ENCODE results near the gene ARSJ.

ARSJ gene

GRCh38 chr4:113990886-113991285 lies 11.4 kb upstream of the ARSJ start:
- in situ Hi-C loops (cut with MboI; ENCODE audit: low sequenced_read_pairs) = no loop called here

DNA sequence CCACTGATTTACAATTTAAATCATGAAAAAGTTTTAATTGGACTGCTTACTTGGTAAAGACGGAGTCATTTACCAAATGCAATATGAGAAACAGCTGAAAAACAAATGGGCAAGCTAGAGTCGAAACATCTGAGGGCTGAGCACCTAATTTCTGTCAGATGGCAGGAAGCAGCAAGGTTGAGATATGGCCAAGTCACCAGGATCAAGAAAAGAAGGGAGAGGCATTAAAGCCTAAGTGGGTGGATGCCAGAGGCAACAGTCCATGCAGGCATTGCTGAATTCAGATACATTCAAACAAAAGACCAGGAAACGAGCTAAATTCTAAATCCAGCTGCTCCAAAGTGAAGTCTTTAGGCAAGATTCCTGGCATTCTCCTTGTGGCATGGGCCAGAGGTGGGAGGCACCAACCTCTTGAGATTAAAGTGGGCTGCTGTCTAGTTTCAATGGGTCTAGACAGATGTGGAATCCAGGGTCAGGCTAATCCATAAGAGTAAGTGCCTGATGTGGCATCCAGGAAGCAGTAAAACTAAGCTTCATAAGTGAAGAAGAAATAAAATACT lies 8.0 kb upstream of the ARSJ start:
- in situ Hi-C loops (cut with MboI; ENCODE audit: low sequenced_read_pairs) = no loop called here

GRCh38 chr4:113982181-113982580 lies 2.7 kb upstream of the ARSJ start:
- in situ Hi-C loops (cut with MboI; ENCODE audit: low sequenced_read_pairs) = no loop called here

GRCh38 chr4:113981591-113981990 lies 2.1 kb upstream of the ARSJ start:
- in situ Hi-C loops (cut with MboI; ENCODE audit: low sequenced_read_pairs) = no loop called here

- in situ Hi-C loops (cut with MboI; ENCODE audit: low sequenced_read_pairs) = no loop called here
Observed at GRCh38 chr4:113979905-113980615, 613 bp upstream of the ARSJ start.

- in situ Hi-C loops (cut with MboI; ENCODE audit: low sequenced_read_pairs) = no loop called here
Observed at GRCh38 chr4:113978561-113979147, 793 bp downstream of the ARSJ start.

DNA sequence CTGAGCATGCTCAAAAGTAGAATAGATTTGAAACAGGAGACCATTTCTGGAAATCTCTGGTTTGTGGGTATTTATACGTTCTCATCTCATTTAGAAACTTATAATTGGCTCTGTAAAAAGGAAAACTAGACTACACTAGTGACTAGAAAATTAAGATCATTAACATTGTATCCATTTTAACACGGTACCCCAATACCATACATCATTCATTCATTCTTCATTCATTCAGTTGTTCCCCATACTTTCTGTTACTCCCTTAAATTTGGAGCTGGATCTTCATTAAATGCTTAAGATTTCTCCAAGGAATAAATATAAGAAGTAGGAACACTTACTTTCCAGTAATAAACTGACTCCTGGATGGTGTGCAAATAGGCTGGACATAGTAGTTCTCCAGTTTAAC lies 1.3 kb downstream of the ARSJ start:
- in situ Hi-C loops (cut with MboI; ENCODE audit: low sequenced_read_pairs) = no loop called here

GRCh38 chr4:113977526-113977855 lies 2.0 kb downstream of the ARSJ start:
- in situ Hi-C loops (cut with MboI; ENCODE audit: low sequenced_read_pairs) = no loop called here

DNA sequence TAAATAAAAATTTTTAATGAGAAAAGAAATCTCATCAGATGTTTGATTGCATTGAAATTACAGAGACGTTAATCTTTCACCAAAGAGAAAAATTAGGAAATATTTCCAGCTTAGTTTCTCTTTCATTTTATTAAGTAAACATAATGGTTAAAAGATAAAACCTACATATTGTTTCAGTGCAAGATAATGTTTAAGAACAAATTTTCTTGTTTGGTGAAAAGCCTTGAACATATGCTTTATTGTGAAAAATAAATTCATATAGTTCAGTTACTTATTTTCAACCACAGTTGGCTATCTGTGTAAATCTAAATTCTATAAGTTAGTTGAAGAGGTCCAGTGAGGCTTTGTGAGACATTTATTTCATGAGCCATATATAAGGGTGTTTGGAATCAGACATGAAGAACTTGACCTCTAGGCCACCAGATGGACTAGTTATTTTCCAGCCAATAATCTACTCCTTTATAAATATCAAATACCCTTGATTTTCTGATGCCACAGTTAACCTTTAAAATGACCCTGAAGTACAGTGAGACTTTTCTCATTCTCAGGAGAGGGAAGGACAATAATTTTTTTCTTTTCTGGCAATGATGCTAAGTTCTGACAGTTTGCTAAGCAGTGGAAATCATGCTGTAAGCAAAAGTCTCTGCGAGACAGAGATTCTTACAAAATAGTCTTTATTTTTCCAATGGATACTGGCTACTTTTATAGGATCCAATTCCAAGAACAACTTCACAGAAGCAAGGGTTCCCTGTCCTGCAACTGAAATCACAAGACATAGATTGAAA lies 2.5 kb downstream of the ARSJ start:
- in situ Hi-C loops (cut with MboI; ENCODE audit: low sequenced_read_pairs) = no loop called here

DNA sequence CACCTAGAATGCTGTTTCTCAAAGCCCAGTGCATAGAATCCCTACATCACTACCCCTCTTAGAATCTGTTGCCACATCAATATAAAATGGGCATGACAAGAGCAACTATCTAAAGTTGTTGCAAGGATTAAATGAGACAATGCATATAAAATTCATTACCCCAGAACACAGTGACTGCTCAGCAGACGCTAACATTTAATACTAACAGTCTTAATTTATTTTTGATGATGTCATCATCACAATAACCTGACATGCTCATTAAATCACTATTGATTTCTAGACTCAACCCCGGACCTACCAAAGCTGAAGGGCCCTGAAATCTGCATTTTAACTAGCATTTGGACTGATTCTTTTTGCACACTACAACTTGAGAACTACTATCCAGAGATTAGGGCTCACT lies 3.9 kb downstream of the ARSJ start:
- in situ Hi-C loops (cut with MboI; ENCODE audit: low sequenced_read_pairs) = no loop called here

DNA sequence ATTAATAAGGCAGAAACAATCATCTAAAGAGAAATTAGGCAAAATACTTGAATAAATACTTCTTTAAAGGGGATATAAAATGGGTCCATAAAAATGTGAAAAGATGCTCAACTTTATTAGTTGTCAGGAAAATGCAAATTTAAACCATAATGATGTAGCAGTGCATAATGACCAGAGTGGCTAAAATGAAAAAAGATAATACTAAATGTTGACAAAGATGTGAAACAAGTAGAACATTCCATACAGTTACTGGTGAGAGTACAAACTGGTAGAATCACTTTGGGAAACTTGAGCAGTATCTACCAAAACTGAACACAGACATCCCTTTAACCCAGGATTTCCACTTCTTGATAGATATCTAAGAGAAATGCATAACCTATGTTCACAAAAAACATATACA lies 5.0 kb downstream of the ARSJ start:
- in situ Hi-C loops (cut with MboI; ENCODE audit: low sequenced_read_pairs) = no loop called here

- in situ Hi-C loops (cut with MboI; ENCODE audit: low sequenced_read_pairs) = no loop called here
Observed at GRCh38 chr4:113973345-113973744, 6.1 kb downstream of the ARSJ start.

GRCh38 chr4:113972781-113973180 lies 6.7 kb downstream of the ARSJ start:
- in situ Hi-C loops (cut with MboI; ENCODE audit: low sequenced_read_pairs) = no loop called here

DNA sequence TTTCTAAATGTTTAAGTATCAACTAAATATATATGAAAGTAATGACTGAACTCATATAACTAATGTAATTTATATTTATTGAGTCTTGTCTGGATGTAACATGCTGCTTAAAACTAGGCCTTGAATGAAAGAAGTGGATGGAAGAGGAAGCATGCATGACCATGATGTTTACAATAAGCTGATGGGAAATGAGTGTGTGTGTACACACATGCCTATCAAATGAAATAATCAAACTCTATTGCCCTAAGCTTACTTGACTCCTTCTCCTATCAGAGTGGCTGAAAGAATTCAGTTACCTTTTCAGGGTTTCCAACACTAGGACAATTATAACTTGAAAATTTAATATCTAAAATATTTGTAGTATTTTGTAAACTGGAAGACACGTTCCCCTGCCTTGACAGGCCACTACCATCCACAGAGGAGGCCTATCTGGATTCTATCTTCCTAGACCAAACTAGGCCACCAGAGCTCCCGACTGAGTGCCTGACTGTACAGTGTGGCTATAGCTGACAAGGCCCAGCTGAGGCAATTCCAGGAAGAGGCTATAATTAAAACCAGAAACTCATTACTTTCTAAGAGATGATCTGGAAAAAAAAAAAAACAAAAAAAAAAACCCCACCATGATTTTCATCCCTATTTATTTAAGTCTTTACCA lies 7.6 kb downstream of the ARSJ start:
- in situ Hi-C loops (cut with MboI; ENCODE audit: low sequenced_read_pairs) = no loop called here

DNA sequence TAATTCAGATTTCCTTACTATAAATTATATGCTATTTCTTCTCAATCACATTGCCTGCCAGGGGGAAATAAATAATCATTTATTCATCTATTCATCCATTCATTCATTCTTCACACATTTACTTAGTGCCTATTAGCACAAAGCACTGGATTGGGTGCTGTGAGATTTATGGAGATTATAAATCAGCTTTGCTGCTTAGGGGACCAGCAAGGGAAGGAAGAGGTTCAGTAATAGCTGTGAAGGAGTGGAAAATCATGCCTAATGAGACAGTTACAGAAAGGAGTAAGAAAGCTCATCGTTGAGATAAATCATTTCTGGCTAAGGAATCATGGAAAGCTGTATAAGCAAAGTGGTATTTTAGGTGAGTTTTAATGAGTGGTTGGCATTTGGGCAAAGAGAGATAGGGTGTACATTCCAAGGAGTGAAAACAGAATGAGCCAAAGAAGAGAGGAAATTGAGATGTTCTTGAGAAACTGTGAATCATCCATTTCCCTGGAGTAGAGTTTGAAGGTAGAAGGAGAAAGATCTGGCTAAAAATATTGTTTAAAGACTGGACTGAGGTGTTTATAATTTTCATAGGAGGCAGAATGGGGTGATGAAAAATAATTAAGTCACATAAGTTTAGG lies 9.6 kb downstream of the ARSJ start:
- in situ Hi-C loops (cut with MboI; ENCODE audit: low sequenced_read_pairs) = no loop called here

DNA sequence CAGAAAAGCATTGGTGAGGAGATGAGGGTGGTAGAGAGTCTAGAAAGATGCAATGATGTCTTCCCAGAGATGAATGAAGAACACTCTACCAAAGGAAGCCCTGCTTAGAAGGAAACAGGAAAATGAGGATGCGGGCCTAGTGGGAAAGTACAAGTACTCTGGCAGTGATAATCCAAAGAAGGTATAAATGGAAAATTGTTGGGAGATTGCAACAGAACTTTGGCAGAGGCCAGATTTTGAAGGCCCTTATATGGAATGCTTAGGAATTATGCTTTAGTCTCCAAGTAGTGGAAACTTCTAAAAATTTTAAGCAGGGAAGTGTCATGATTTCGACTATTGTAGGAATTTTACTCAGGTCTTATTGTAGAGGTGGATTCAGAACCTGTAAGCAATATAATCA lies 11.0 kb downstream of the ARSJ start:
- in situ Hi-C loops (cut with MboI; ENCODE audit: low sequenced_read_pairs) = no loop called here

DNA sequence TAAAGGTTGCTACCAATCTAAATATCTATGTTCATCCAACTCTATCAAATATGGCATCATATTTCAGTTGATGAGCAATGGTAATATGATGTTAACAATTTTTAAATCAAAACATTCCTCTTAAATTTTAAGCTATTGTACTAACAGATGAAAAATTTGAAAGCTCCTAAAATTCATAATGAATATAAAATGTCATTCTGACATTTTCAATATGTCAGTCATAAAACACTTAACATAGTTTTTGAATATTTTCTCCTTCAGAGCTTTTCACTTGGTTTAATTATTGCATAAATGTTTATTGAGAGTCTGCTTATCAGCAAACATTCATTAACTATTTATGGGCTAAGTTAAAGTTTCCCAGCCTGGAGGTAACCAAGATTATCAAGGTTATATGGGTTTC lies 11.8 kb downstream of the ARSJ start:
- in situ Hi-C loops (cut with MboI; ENCODE audit: low sequenced_read_pairs) = no loop called here

GRCh38 chr4:113962719-113963265 lies 16.7 kb downstream of the ARSJ start:
- in situ Hi-C loops (cut with MboI; ENCODE audit: low sequenced_read_pairs) = no loop called here

- in situ Hi-C loops (cut with MboI; ENCODE audit: low sequenced_read_pairs) = no loop called here
Observed at GRCh38 chr4:113962016-113962347, 17.5 kb downstream of the ARSJ start.

GRCh38 chr4:113960684-113961321 lies 18.6 kb downstream of the ARSJ start:
- in situ Hi-C loops (cut with MboI; ENCODE audit: low sequenced_read_pairs) = no loop called here

Data from HL-60/S4 treated with retinoic acid at 250 ng/mL for 4 days and 3 days (cell line).